Activated CD4-positive, CD25-positive, alpha-beta regulatory T cell (primary cell): ENCODE measurements around the gene TRPM2.
"Not testable (repeated sequence)": the region's sequence is repeated elsewhere in the genome, so short reads cannot be mapped to it uniquely, and the experiment has no call there.

Experiments
- DNase-seq, 4 experiments: peaks; one replicate each; lab custom pipeline; 2025; lab: John Stamatoyannopoulos, UW

Gene TRPM2

DNA sequence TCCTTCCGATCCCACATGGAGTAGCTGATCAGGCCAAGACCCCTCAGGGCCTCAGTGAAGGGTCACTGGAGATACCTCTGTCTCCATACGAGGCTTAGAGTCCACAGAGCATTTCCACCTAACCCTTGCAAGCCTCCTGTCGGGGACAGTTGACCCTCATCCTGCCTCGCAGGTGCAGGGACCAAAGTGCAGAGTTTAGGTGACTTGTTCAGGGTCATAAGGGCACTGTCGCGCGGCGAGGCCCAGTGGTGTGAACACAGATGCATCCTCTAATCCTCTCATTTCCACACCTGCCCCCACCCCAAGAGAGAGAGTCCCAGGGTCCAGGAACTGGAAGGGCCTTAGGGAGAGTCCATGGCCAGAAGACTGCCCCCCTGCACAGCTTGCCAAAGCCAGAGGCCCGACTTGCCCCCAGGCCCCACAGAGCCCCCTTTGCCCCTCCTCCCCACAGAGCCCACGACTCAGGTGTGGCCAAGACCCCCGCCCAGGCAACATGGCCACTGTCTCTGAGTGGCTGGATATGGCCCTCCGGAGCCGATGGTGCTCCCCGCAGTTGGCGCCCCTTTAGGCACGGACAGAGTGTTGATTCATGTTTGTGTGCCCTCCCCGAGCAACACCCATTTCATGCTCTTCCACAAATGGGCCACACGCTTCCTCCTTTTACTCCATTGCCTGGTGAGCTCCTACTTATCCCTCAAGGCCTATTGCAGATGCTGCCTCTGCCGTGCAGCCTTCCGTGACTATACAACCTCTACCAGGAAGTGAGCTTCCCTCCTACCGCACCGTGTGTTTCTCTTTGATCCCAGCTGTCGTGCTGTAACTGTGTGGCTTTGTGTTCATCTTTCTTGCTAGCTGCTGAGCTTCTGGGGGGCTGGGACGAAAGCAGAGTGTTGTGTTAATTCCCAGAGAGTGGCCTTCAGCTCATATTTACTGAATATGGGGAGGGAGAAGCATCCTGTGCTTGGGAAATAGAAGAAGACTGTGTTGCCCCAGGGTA lies 1.7 kb downstream of the TRPM2 start:
- no peak for DNase-seq

DNA sequence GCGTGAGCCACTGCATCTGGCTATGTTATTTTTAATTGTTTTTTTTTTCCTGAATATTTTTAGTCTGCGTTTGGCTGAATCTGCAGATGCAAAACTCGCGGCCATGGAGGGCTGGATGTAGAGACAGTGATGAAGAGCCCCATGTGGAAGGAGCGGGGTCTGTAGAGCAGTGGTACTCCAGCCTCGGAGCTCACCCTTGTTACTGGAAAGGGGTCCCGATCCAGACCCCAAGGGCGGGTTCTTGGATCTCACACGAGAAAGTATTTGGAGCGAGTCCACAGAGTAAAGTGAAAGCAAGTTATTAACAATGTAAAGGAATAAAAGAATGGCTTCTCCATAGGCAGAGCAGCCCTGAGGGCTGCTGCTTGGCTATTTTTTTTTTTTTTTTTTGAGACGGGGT lies 2.7 kb downstream of the TRPM2 start:
- DNase-seq, result no peak

DNA sequence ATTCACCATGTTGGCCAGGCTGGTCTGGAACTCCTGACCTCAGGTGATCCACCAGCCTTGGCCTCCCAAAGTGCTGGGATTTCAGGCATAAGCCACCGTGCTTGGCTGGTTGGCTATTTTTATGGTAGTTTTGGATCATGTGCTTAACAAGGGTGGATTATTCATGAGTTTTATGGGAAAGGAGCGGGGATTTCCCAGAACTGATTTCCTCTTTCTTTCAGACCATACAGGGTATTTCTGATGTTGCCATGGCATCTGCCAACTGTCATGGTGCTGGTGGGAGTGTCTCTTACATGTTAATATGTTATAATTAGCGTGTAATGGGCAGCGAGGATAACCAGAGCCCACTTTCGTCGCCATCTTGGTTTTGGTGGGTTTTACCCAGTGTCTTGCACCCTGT lies 3.2 kb downstream of the TRPM2 start:
- DNase-seq, result no peak

DNA sequence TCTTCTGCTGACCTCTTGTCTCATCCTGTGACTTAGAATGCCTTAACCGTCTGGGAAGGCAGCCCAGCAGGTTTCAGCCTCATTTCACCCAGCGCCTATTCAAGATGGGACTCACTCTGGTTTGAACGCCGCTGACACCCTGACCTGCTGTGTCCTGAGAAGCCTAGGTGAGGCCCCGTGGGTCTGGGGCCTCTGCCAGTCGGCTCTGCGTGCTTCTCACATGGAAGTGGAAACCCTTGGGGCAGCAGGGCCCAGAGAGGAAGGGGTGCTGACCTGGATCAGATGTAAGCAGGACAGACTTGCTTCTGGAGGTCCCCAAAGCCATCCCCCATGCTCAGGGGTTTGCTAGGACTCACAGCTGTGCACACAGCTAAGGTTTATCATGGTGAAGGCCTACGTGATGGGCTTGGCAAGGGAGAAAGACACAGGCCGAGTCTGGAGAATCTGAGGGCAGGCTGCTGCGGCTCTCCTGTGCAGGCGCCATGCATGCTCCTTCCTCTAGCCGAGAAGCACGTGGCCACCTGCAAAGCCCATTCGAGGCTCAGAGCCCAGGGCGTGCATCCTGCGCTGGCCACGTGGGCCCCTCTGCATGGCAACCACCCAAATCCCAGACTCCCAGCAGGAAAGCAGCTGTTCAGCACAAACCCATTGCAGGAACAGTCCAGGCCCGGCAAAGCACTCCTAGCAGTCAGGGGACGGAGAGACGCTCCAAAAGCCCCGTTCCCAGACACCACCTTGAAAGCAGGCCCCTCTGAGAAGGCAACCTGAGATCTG lies 3.8 kb downstream of the TRPM2 start:
- no peak for DNase-seq

DNA sequence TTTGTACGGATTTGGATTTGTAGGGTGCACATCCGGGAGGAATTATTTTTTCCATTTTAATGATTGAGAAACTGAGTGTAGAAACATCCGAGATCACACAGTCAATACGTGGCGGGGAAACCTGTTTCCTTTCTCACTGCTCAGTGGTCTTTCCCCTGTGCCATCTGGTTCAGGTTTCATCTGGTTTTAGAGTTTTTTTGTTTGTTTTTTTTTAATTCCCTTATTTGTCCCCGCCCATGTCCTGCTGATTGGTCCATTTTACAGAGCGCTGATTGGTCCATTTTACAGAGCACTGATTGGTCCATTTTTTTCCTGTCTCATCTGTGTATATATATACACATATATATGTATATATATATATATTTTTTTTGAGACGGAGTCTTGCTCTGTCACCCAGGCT lies 6.0 kb downstream of the TRPM2 start:
- DNase-seq, result no peak

DNA sequence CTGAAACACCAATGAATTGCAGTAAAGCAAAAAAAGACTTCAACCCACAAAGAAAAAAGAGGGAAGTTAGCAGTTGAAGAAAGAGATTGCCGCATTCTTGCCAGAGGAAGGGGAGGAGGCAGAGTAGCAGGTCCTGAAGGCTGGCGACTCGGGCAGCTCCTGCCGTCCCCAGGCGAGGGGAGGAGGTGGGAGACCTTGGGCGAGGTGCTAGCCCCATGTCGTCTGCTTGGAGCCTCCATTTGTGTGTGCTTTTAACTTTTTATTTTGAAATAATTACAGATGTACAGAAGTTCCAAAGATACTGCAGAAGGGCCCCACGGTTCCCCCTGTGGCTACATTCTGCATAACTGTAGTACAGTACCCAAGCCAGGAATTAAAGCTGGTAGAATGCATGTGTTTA lies 6.7 kb downstream of the TRPM2 start:
- no peak for DNase-seq

DNA sequence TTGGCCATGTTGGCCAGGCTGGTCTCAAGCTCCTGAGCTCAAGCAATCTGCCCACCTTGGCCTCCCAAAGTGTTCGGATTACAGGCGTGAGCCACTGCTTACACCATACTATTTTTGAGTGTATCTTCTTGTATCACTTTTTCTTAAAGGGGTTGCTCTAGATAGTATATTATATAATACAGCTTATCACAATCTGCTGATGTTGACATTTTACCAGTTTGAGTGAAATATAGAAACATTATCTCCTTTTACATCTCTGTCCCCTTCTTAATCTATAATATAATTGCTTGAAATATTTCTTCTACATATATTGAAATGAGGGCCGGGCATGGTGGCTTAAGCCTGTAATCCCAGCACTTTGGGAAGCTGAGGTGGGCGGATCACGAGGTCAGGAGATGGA lies 8.5 kb downstream of the TRPM2 start:
- DNase-seq, result not testable (repeated sequence)

DNA sequence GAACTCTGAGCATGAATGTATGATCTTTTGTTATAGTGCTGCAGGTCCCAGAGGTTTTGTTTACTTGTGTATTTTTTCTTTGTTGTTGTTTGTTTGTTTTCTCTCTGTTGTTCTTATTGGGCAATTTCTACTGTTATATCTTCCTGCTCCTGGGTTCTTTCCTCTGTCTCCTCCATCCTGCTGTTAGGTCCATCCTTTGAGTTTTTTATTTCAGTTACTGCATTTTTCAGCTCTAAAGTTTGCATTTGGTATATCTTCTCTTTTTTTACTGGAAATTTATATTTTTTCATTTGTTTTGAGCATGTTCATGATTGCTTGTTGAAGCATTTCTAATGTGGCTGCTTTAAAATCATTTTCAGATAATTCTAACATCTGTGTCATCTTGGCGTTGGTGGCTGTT lies 9.9 kb downstream of the TRPM2 start:
- DNase-seq, result no peak

DNA sequence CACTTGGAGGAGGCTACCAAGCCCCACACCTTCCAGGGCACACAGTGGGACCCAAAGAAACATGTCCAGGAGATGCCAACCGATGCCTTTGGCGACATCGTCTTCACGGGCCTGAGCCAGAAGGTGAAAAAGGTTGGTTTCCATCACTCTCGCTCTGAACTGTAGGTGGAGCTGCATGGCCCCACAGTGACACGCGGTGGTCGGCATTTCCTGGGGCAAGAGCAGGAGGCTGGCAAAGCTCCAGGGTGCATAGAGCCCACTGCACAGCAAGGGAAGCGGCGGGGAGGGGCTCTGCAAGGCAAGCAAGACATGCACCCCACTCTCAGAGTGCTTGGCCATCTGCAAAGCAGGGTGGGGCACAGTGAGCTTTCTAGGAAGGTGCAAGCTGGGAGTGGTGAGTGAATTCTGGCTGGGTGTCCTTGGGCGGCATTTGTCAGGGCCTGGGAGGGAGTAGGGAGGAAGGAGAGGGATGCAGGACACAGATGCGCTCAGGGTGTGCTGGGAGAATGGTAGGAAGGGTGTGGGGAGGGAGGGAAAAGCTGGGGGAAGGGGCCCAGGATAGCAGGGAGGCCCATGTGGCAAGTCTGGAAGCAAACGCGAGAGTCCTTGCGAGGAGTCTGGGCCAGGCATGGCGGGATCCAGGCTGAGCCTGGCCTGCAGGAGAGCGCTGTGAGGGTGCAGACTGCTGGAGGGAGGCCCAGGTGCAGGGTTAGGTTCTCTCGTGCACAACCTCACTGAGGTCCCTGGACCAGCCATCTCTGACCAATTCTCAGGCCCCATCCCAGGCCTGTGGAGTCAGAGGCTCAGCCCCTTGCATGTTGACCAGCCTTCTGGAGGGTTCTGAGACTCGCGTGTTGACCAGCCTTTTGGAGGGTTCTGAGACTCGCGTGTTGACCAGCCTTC lies 11.0 kb downstream of the TRPM2 start:
- no peak for DNase-seq

DNA sequence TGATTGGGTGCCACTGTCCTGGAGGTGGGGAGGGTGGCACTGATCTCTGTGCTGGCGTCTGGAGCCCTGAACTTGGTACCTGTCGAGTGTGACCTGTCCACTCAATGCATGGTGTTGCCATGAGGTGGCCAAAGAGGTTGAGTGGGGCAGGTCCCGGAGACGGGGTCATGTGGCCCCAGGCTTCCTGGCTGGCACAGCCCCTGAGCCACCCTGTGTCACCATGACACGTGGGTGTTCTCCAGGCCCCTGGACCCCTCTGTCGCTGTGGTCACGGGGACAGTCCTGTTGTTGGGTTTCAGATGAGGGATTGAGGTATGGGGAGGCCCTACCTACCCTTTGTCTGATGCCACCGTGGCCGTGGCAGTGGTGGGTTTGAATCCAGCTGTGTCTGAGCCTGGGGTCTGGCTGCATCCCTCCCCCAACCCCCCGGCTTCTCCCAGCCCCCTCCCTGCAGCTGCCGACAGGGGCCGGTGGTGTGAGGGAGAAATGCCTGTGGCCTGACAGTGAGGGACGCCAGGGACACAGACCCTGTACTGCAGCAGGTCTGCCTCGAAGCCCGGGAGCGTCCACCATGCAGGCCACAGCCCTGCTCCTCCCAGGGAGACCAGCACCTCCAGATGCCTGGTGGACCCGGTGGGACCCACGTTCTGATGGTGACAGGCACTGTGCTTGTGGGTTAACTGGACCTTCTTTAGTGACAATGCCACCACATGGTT lies 12.0 kb downstream of the TRPM2 start:
- DNase-seq, result no peak

DNA sequence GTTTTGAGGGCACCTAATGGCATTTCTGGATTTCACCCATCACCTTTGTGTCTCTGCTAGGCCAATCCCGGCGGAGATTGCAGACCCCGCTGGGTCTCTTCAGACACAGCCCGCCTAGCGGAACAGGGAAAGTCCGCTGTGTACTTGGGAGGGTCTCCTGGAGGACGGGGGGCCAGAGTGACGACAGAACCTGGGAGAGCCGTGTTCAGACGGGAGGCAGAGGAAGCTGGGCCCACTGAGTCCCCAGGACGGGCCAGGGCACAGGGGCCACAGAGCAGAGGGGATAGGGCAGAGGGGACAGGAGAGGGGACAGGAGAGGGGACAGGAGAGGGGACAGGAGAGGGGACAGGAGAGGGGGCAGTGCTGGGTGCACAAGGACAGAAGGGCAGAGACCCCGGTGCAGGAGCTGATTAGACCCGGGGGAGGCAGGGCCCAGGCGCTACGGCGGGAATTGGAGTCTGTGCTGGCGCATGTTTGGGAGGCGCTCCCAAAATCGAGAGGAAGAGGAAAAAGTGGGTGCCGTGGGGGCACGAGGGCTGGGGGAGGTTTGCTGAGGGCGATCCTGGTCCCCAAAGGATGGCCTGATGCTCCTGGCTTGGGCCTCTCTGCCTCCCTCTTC lies 12.7 kb downstream of the TRPM2 start:
- DNase-seq, result no peak

DNA sequence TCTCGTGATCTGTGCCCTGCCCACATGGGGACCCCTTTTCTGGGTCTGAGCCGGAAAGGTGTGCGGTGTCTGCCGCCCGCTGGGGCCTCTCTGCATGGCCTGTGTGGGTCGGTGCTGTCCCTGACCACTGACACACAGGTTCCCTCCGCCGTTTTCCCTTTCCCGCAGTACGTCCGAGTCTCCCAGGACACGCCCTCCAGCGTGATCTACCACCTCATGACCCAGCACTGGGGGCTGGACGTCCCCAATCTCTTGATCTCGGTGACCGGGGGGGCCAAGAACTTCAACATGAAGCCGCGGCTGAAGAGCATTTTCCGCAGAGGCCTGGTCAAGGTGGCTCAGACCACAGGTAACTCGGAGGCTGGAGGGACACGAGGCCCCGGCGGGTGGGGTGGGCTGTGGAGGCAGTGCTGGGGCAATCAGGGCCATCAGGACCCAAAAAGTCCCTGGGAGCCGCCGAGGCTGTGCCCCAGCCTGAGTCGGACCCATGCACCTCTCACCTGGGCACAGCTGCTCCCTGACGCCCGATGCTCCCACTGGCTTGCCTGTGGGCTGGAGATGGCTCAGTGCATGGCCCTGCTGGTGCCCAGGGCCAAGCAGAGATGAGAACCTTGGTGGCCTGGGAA lies 13.3 kb downstream of the TRPM2 start:
- no peak for DNase-seq

DNA sequence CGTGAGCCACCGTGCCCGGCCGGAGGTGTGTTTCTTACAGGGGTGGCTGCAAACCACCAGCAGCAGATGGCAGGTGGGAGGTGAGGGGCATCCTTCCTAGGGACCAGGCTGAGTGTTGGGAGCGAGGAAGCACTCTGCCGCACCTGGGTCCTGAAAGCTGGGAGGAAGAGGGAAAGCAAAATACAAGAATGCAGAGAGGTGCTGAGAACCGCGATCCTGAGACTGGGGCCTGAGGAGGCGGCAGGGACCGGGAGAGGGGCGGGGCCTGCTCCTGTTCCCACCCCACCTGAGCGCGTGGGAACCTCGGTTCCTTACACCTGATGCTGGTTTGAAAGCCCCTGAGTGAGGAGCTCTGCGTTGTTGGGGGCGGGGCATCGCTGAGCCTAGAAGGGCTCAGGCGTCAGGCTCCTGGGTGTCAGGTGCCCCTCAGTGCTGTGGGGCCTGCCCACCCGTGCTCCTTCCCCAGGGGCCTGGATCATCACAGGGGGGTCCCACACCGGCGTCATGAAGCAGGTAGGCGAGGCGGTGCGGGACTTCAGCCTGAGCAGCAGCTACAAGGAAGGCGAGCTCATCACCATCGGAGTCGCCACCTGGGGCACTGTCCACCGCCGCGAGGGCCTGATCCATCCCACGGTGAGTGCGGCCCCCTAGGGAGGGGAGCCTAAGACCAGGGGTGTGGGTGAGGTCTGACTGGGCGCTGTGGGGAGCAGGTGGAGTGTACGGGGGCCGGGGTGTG lies 15.5 kb downstream of the TRPM2 start:
- no peak for DNase-seq

DNA sequence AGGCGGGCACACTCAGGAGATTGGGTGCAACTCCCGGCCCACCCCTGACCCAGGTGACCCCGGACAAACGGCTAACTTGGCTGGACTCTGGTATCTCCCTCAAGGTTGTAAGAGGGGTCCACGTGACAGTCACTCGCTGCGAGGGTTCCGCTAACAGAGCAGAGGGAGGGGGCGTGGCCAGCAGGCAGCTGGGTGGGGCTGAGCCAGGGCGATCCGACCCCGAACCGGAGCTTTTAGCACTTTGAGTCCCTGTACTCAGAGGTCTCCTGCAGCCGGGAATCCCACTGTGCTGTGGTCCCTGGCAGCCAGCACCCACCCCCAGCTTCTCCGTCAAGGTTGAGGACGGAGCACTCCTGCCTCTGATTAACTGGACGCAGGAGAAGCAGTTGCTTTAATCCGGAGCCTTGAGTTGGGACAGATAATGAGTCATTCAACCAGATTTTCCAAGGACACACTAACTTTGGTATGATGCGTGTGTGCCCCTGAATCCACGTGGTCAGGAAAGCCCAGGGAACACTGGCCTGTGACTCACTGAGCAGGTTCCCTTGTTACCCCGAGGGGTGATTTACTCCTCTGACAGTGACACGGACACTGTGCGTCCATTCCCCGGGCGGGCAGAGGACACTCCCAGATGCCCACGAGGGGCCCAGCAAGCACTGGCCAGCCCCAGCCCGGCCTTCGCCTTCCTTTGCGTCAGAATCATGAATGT lies 16.8 kb downstream of the TRPM2 start:
- DNase-seq, result no peak

DNA sequence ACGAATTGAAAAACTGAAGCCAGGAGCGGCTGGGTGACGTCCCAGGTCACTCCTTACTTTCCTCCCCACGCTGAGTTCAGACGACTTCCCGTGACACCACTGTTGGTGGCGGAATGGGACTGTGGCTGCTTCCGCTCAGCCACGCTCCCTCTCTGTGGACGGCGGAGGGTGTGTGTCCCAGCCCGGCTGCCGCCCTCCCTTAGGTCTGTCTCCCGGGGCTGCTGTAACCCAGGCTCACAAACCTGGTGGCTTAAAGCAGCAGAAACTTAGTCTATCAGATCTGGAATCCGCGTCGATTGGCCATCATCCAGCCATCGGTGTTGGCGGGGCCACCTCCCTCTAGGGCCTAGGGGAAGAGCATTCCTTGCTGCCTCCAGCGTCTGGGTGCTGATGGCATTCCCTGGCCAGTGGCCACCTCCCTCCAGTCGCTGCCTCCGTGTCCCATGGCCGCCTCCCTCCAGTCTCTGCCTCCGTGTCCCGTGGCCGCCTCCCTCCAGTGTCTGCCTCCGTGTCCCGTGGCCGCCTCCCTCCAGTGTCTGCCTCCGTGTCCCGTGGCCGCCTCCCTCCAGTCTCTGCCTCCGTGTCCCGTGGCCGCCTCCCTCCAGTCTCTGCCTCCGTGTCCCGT lies 17.5 kb downstream of the TRPM2 start:
- DNase-seq, result no peak

DNA sequence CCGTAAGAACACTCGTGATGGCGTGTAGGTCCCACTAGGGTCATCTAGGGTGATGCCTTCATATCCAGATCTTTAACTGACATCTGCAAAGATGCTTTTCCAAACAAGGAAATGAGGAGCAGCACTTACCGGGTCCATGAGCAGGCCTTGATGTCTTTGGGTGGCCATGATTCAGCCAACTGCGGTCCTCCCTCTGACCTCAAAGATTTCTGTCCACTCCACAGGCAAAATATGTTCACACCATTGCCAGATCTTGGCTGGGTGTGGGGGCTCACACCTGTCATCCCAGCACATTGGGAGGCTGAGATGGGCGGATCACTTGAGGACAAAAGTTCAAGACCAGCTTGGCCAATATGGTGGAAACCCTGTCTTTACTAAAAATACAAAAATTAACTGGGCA lies 18.2 kb downstream of the TRPM2 start:
- DNase-seq, result no peak

DNA sequence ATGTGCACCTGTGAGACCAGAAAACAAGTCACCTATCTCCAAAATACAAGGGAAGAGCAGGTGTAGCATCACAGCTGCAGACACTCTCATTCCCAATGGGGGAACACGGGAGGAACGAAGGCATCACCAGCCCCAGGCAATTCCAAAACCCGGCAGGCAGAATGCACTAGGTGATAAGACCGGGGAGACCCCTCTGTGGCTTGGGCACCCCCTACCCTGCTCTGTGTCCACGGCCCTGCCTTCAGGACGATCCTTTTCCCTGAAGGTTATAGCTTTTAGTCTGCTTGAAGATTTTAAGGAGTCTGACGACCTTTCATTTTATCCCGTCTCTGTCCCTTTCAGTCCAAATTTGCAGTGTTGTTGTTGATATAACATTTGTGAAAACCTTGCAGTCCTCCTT lies 19.2 kb downstream of the TRPM2 start:
- no peak for DNase-seq

DNA sequence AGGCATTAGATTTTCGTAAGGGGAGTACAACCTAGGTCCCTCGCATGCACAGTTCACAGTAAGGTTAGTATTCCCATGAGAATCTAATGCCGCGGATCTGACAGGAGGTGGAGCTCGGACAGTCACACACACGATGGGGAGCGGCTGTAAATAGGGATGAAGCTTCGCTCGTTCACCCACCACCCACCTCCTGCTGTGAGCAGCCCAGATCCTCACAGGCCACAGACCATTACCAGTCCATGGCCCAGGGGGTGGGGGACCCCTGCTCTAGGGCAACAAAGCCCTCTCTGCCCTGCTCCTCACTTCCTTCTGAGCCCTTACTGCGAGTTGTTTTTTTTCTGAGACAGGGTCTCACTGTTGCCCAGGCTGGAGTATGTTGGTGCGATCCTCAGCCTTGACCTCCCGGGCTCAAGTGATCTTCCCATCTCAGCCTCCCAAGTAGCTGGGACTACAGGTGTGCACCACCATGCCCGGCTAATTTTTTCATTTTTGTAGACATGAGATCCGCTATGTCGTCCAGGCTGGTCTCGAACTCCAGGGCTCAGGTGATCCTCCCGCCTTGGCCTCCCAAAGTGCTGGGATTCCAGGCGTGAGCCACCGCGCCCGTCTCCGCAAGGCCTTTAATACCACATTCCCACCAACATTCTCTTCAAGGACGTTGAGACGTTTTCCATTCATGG lies 21.3 kb downstream of the TRPM2 start:
- DNase-seq, result no peak
